ENCODE data around the gene ZNF654. TPM values are rescaled to one million over a fixed set of nuclear protein-coding genes. Genes with fewer than 3 reads are reported as not detected.
A peak's percentile ranks its signal among the peaks of the same experiment; 100 is the strongest.

Gene ZNF654
- total and polyA plus RNA-seq, 10 of the 15 experiments (the other 5 are each of a cell fraction or from before 2014, with no cell fraction given), result 2.7 to 14.2 (median 10.0) TPM

- TF ChIP-seq ELK1 (IDR thresholded peaks at IDR 0.05; ENCODE audit: low read depth, low read length), result peak; percentile 82
- no peak for TF ChIP-seq CHD4 (IDR thresholded peaks at IDR 0.05)
- TF ChIP-seq BACH1 (IDR thresholded peaks at IDR 0.05; ENCODE audit: borderline replicate concordance), result no peak; the same call in 1 of the 2 replicates
- no peak for TF ChIP-seq RAD51 (IDR thresholded peaks at IDR 0.05)
- TF ChIP-seq CBX3 (IDR thresholded peaks at IDR 0.05; ENCODE audit: borderline replicate concordance, low read depth), result no peak
- TF ChIP-seq, protein P1, sequence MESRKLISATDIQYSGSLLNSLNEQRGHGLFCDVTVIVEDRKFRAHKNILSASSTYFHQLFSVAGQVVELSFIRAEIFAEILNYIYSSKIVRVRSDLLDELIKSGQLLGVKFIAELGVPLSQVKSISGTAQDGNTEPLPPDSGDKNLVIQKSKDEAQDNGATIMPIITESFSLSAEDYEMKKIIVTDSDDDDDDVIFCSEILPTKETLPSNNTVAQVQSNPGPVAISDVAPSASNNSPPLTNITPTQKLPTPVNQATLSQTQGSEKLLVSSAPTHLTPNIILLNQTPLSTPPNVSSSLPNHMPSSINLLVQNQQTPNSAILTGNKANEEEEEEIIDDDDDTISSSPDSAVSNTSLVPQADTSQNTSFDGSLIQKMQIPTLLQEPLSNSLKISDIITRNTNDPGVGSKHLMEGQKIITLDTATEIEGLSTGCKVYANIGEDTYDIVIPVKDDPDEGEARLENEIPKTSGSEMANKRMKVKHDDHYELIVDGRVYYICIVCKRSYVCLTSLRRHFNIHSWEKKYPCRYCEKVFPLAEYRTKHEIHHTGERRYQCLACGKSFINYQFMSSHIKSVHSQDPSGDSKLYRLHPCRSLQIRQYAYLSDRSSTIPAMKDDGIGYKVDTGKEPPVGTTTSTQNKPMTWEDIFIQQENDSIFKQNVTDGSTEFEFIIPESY (IDR thresholded peaks at IDR 0.05), result no peak
- TF ChIP-seq SIN3A (IDR thresholded peaks at IDR 0.05; ENCODE audit: low read depth, low read length), result peak; percentile 72; the same call in 1 of the 2 replicates
- TF ChIP-seq, protein P2, sequence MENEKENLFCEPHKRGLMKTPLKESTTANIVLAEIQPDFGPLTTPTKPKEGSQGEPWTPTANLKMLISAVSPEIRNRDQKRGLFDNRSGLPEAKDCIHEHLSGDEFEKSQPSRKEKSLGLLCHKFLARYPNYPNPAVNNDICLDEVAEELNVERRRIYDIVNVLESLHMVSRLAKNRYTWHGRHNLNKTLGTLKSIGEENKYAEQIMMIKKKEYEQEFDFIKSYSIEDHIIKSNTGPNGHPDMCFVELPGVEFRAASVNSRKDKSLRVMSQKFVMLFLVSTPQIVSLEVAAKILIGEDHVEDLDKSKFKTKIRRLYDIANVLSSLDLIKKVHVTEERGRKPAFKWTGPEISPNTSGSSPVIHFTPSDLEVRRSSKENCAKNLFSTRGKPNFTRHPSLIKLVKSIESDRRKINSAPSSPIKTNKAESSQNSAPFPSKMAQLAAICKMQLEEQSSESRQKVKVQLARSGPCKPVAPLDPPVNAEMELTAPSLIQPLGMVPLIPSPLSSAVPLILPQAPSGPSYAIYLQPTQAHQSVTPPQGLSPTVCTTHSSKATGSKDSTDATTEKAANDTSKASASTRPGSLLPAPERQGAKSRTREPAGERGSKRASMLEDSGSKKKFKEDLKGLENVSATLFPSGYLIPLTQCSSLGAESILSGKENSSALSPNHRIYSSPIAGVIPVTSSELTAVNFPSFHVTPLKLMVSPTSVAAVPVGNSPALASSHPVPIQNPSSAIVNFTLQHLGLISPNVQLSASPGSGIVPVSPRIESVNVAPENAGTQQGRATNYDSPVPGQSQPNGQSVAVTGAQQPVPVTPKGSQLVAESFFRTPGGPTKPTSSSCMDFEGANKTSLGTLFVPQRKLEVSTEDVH (IDR thresholded peaks at IDR 0.05; ENCODE audit: low read depth, partially characterized antibody), result no peak
- no peak for TF ChIP-seq RBBP5 (conservative IDR thresholded peaks at IDR 0.05)
- TF ChIP-seq PML (IDR thresholded peaks at IDR 0.05; ENCODE audit: low read length), result peak; percentile 95
- TF ChIP-seq NR2C2 (IDR thresholded peaks at IDR 0.05; ENCODE audit: borderline replicate concordance, control insufficient read depth, insufficient read length, low read depth), result no peak
- TF ChIP-seq ZNF384 (IDR thresholded peaks at IDR 0.05; ENCODE audit: borderline replicate concordance, low read depth, low read length), result no peak
- TF ChIP-seq IKZF2 (IDR thresholded peaks at IDR 0.05), result peak; percentile 35 to 74; a peak in 3 of 4 replicates
- TF ChIP-seq ZBTB11 (CRISPR knock-in tag; IDR thresholded peaks at IDR 0.05), result no peak
- TF ChIP-seq NFIC (IDR thresholded peaks at IDR 0.05; ENCODE audit: low read depth, low read length), result no peak
- no peak for TF ChIP-seq NRF1 (conservative IDR thresholded peaks at IDR 0.05; ENCODE audit: low read depth, low read length)
- no peak for TF ChIP-seq ESRRA (IDR thresholded peaks at IDR 0.05; ENCODE audit: low read length)
- TF ChIP-seq, protein P3, sequence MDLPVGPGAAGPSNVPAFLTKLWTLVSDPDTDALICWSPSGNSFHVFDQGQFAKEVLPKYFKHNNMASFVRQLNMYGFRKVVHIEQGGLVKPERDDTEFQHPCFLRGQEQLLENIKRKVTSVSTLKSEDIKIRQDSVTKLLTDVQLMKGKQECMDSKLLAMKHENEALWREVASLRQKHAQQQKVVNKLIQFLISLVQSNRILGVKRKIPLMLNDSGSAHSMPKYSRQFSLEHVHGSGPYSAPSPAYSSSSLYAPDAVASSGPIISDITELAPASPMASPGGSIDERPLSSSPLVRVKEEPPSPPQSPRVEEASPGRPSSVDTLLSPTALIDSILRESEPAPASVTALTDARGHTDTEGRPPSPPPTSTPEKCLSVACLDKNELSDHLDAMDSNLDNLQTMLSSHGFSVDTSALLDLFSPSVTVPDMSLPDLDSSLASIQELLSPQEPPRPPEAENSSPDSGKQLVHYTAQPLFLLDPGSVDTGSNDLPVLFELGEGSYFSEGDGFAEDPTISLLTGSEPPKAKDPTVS (IDR thresholded peaks at IDR 0.05; ENCODE audit: low read depth, low read length), result no peak
- TF ChIP-seq SMAD1 (IDR thresholded peaks at IDR 0.05; ENCODE audit: low read depth, partially characterized antibody), result no peak
Measured at GRCh38 chr3:88058581-88059379, at the start of gene ZNF654, which contains the start of gene CGGBP1 (continued).
